22Rv1 (cell line): ENCODE measurements around the gene MEGF10.

Experiments used
- ZFX ChIP-seq: fragments of 450-650 bp; IDR thresholded peaks from 2 replicates; pipeline ENCODE4 v1.6.1; 2017; ENCODE audit warnings: antibody characterized with exemption, borderline replicate concordance
- TF ChIP-seq, protein P1 (sequence below): fragments of 450-650 bp; IDR thresholded peaks from 2 replicates; pipeline ENCODE4 v1.5.1; 2017; ENCODE audit warnings: mild to moderate bottlenecking

- TF ChIP-seq, protein P1, sequence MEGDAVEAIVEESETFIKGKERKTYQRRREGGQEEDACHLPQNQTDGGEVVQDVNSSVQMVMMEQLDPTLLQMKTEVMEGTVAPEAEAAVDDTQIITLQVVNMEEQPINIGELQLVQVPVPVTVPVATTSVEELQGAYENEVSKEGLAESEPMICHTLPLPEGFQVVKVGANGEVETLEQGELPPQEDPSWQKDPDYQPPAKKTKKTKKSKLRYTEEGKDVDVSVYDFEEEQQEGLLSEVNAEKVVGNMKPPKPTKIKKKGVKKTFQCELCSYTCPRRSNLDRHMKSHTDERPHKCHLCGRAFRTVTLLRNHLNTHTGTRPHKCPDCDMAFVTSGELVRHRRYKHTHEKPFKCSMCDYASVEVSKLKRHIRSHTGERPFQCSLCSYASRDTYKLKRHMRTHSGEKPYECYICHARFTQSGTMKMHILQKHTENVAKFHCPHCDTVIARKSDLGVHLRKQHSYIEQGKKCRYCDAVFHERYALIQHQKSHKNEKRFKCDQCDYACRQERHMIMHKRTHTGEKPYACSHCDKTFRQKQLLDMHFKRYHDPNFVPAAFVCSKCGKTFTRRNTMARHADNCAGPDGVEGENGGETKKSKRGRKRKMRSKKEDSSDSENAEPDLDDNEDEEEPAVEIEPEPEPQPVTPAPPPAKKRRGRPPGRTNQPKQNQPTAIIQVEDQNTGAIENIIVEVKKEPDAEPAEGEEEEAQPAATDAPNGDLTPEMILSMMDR: no peak
- no peak for TF ChIP-seq ZFX
Observed at GRCh38 chr5:127406326-127407121, 115.9 kb downstream of the MEGF10 start.
